HuH-7.5 (cell line): ENCODE data around the gene PLAAT4.
"Not testable (repeated sequence)": the region's sequence is repeated elsewhere in the genome, so short reads cannot be mapped to it uniquely, and the experiment has no call there.

Experiments
- DNase-seq: peaks from one replicate; pipeline ENCODE4 v3.0.0; 2011; ENCODE audit warnings: low spot score

Gene PLAAT4

GRCh38 chr11:63572026-63572688 lies 35.5 kb downstream of the PLAAT4 start:
- DNase-seq = no peak

- no peak for DNase-seq
Observed at GRCh38 chr11:63573881-63574855, 37.6 kb downstream of the PLAAT4 start.

GRCh38 chr11:63574856-63575602 lies 38.4 kb downstream of the PLAAT4 start:
- no peak for DNase-seq

GRCh38 chr11:63578882-63579281 lies 42.3 kb downstream of the PLAAT4 start:
- not testable (repeated sequence) for DNase-seq

GRCh38 chr11:63581224-63581623 lies 44.6 kb downstream of the PLAAT4 start:
- DNase-seq = not testable (repeated sequence)

- no peak for DNase-seq
Observed at GRCh38 chr11:63583357-63583677, 46.7 kb downstream of the PLAAT4 start.

- DNase-seq = no peak
Observed at GRCh38 chr11:63586451-63587166, 50.0 kb downstream of the PLAAT4 start.

GRCh38 chr11:63589000-63589399 lies 52.4 kb downstream of the PLAAT4 start:
- no peak for DNase-seq

GRCh38 chr11:63590024-63590788 lies 53.6 kb downstream of the PLAAT4 start:
- DNase-seq = no peak

GRCh38 chr11:63592975-63593395 lies 56.4 kb downstream of the PLAAT4 start:
- DNase-seq = peak; percentile 77

GRCh38 chr11:63595296-63595695 lies 58.7 kb downstream of the PLAAT4 start:
- DNase-seq = no peak
